M059J (cell line): ENCODE results near the gene B4GALT5. TPM values are rescaled to one million over a fixed set of nuclear protein-coding genes. Genes with fewer than 3 reads are reported as not detected.

ENCODE experiments used
- DNase-seq: peaks from one replicate; pipeline ENCODE4 v3.0.0-alpha.2; 2012; ENCODE audit warnings: low read depth
- total RNA-seq: library from RNA; depleted of rRNA; stranded (reverse); fragments of >200 nt; shearing (Covaris generic); gene quantifications from 2 replicates; pipeline ENCODE4 v1.2.3, GENCODE V29; 2014

Gene B4GALT5
- total RNA-seq, 1 experiment from 2014 or later = 46.0 TPM

DNA sequence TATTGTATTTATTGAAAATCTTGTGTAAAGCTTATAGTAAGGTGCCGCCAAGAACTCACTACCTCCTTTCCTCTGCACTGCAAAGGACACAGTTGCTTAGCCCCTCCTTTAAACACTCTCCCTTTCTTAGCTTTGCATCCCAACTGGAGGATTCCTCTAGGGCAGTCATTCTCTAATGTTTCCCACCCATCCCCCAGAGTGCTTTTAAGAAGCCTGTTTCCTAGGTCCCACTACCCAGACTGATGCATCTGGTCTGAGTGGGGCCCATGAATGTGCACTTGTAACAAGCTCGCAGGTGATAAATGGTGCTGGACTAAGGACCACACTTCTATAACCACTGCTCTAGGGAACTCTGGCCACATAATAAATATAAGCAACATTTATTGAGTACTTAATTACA is 55.2 kb downstream of the B4GALT5 start:
- no peak for DNase-seq

DNA sequence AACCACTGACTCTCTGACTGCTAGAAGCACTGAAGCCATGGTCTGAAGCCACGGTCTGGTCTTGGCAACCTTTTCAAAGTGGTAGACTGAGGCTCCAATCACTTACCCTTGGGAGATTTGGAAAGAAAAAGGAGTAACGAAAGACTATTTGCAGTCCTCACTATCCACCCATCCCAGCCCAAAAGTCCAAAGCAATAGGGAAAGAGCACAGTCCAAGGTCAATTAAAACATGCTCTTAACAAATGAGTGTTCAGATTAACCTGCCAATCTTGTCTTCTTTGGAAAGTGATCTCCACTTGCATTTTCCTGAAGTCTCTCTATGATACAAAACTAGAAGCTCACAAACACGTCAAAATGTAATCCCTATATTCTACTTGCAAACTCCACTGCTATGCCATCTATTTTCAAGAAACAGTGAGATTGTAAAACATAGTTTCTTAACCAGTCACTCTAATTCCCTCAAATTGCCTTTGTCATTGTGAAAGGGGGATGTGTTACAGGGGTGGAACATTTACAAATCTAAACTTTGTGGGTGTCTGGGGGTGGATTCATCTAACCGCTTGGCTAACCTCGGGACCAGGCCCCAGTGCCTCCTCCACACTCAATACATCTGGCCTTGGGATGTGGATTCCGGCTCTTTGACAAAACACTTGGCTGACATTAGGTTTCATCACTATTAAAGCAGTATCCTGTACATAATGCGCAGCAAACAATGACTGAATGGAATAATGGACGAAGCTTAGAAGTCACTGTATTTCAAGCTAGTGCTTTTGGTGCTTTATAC is 56.4 kb downstream of the B4GALT5 start:
- no peak for DNase-seq

DNA sequence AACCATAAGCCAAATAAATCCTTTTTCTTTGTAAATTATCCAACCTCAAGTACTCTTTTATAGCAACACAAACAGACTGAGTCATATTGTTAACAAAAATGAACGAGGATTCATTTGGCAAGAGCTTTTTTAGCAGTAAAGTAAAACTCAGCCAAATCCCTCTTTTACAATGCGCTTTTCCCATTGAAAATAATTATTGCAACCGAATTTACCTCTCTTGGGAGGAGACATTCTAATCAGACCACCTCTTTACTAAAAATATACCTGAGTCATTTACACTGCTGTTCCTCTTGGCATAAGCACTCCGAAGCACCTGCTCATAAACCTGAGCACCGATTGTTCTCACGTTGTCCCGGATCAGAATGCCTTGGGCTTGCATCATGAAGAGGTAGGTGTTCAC is 57.4 kb downstream of the B4GALT5 start:
- peak; percentile 47 for DNase-seq

DNA sequence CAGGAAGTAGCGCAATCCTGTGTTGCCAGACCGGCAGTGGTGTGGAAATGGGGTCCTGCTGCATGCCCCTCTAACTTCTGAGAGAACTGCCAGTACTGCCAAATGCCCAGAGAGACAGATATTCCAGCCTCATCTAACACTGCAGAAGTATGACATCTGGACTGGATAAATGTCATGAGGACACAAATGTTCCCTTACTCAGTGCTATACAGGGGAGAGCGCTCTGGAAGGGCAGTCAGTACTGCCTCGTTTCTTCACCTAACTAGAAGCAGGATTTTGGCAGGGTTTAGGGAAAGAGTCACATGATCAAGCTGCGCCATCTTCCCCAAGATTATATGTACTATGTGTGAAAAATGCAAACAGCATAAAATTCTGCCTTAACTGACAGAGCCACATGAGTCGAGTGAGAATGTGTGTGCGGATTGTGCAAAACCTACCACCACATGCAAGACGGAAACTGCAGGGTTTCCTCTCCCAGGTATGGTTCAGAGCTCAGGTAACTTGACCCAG is 59.7 kb downstream of the B4GALT5 start:
- DNase-seq = no peak

DNA sequence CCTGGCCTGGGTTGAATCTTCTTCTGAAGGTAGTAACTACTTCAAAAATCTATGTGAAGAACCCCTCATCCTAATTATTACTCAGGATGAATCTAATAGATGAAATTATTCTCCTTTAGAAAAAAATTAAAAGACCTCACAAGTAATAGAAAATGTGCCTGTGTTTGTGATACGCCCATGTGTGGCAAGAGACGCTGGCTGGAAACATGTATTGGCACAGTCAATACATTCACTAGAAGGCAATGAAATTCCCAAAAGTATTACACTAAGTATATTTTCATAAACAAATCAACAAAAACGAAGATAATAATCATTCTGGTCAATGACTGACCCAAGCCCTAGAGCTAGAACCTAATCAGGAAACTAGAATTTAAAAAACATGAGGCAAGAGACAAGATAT is 64.0 kb downstream of the B4GALT5 start:
- no peak for DNase-seq

DNA sequence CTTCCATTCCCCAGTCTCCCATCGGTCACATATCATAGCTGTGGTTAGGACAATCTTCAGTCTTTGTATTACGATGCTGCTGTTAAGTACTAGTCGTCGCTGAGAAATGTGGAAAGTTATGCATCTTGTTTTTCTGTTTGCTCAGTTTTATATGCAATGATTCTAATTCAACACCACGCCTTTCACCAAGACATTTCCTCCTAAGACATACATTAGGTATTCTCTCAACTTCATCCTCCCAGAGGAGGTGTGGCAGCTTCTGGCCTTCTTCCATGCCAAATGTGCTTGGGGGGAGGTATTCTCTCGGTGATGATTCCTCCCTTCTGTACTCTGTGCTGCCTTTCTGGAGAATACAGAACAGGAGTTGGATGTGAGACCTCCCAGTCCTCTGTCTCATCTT is 66.1 kb downstream of the B4GALT5 start:
- peak; percentile 35 for DNase-seq

DNA sequence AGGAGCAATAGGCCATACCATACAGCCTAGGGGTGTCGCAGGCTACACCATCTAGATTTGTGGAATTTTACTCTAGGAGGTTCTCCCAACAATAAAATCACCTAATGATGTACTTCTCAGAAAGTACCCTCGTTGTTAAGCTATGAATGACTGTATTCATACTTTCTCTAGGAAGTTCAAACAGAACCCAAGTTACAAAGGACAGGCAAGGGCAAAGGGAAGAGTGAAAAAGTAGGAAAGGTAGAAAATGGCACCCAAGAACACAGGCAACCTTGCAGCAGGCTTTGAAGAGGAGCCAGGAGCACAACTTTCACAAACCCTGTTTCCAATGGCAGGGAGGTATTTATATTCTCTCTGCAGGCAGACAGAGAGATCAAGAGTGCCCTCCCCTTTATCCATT is 67.2 kb downstream of the B4GALT5 start:
- no peak for DNase-seq

DNA sequence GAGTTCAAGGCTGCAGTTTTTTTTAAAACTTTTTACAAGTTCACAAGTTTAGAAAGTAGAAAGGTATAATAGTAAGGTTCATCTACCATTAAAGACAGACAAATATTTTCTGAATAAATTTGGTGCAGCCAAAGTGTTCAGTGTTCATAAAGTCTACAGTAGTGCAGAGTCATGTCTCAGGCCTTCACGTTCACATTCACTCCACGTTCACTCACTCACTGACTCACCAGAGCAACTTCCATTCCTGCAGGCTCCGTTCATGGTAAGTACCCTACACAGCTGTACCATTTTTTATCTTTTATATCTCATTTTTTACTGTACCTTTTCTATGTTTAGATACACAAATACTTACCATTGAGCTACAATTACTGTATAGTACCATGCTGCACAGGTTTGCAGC is 67.6 kb downstream of the B4GALT5 start:
- DNase-seq = peak; percentile 63

DNA sequence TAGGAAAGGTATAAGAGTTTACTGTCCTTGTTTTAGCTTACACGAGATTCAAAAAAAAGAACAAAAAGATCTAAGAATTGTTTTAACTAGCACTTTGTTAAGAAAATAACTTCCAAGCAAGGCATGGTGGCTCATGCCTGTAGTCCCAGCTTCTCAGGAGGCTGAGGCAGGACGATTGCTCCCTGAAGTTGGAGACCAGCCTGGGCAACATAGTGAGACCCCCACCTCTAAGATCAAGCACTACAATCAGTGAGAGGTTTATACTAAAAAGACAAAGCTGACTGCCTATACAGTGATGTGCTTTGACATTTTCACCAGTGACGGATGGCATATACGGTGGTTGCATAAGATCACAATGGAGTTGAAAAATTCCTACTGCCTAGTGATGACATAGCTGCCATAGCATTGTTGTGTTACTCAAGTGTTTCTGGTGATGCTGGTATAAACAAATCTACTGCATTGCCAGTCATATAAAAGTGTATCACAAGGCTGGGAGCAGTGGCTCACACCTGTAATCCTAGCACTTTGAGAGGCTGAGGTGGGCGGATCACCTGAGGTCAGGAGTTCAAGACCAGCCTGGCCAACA is 68.6 kb downstream of the B4GALT5 start:
- no peak for DNase-seq

DNA sequence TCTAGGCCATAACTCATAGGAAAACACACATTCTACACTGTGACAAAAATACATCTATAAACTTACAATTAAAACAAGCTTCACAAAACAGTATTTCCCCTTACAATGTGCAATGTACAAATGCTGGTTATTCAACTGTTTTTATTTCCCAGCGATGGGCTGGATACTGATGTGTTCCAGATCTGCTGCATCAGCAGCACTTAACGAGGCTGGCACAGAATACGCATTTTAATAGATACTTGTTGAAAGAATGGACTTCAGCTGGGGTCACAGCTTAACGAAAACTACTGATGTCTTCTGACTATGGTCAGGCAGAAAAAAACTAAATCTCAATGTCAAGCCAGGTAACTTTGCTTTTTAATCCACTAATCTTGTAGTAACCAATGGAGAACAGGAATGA is 70.9 kb downstream of the B4GALT5 start:
- DNase-seq = no peak

DNA sequence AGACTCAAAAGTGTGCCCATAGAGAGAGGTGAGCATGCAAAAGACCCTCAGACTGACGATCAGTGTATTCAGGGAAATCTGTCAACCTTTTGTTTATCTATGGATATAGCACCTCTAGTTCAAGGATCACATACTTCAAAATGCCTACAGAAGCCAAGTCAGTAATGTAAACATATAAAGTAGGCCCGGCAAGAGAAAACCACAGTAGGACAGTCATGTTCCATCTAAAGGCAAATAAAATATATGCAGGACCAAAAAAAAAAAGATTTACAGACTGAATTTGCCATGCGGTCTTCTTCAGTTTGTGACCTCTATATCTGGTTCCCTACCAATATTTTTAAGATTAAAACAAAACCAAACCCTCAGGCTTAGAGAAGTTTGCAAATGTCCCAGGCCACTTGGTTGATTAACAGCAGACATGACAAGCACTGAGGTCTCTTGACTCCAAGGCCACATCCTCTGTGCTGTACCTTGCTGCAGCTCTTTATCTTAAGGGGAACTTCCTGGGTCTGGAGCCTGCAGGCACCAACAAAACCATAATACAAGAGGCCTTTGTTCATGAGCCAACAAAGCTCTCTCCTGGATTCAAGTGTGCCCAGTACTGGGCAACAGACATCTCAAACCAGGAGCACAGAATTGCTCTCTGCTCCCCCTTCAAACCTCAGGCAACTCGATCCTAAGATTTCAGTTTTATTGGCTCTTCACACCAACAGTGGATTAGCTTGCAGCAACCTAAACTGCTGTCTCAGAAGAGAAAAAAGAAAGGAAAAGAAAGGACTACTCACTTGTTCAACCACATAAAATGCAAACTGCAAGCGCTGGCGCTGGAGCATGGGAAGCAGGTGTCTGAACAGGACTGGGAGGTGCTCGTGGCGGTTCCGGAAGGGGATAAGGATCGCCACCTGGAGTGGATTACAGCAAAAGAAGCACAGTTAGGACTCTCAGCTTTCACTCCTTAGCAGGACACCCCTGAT is 71.7 kb downstream of the B4GALT5 start:
- DNase-seq = no peak

DNA sequence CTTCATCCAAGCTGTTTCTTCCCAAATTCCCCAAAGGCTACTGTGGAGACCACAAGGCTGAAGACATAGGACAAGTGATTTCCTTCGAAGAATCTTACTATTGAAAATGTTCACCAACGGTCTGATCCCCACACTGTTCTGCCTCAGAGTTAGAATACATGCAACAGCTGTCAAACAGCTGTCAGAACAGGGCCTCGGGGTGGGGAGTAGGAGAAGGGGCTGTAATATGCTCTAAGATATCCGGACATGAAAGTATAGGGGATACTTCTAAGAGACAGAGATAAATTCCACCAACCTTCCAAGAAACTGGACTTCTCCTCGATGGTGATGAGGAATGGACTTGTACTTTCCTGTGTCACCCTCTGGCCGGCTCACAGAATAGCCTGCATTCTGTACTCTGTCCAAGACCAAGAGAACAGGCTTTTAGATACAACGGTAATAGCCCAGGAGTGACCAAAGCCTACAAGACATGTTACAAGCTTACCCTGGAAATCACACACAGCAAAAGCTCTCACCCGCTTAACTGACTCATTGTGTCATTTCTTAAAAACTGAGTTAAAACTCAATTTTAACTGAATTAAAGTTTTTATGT is 76.5 kb downstream of the B4GALT5 start:
- no peak for DNase-seq

DNA sequence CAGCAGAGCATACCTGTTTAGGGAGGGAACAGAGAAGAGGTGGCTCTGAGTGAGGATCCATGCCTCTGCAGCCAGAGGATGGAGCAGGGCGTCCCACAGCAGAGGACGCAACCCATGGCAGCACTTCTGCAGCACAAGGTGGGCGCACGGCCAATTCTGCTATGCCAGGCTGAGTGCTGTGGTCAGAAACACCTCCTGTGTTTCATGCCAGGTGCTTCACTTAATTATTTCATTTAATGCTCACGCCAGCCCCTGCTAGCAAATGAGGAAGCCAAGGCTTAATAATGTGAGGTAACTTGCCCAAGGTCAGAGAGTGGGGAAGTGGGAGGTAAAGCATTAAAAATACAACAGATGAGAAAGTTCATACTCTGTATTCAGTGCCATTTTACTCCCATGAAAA is 77.2 kb downstream of the B4GALT5 start:
- DNase-seq = no peak

DNA sequence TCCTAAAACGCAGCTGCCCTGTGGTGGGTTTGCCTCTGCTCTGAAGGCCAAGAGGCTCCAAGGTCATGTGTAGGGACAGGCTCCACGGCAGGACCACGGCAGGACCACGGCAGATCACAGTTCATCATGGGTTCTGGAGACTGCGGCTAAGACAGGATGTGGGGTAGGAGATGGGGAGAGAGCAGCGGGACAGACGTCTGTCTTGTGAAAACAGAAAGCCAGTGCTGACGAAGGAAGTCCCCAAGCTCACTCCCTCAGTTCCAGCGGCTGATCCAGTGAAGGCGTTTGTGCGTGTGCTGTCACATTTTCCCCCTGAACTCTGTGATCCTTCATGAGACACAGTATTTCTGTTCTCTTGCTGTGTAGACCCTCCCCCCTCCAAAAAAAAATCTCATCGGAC is 77.8 kb downstream of the B4GALT5 start:
- DNase-seq = no peak

DNA sequence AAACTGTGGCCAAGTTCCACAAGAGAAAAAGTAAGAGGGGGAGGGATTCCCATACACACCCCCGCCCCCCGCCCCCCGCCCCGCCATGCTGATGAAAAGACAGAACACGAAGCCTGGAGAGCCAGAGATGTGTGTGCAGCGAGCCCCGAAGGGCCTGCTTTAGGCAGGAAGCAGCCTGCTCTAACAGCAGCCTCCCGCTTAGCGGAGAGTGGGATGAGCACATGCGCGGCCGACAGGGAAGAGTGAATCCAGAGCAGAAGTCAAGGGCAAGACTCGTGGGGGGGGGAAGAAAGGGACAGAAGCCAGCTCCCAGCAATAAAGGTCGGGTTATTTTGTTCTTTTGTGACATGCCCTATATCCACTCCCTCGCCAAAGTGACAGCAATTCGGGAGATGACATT is 78.5 kb downstream of the B4GALT5 start:
- no peak for DNase-seq

DNA sequence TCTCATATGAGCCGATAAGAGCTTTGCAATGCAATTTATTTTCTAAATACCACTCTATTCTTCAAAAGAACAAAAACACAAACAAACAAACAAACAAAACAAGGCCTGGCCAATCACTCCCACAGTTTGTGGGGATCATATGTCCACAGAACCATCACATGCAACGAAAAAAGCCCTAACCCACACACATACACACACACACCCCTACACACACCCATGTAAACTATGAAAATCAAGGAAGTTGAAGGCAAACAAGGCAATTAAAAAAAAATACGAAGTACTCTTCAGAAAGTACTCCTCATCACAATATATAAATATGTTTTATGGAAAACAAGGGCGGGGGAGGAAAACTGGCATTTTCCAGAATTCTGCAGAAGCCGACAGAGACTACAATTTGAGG is 79.6 kb downstream of the B4GALT5 start:
- DNase-seq = no peak

DNA sequence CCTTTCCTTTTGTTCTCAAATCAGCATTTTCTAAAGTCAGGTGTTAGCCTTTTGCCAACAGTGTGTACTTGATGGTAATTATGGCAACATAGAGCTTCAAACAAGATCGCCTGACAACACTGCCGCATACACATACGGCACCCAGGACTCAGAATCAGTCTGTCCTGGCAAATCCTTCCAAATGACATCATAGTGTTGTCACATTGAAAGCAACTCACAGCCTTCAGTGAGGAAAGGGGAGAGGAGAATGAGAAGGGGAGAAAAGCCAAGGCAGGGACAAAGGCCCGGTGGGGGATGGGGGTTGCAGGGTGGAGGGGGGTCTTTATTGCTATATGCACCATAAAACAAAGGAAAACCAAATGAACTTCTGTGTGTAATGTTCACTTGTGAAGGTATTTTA is 80.0 kb downstream of the B4GALT5 start:
- no peak for DNase-seq

DNA sequence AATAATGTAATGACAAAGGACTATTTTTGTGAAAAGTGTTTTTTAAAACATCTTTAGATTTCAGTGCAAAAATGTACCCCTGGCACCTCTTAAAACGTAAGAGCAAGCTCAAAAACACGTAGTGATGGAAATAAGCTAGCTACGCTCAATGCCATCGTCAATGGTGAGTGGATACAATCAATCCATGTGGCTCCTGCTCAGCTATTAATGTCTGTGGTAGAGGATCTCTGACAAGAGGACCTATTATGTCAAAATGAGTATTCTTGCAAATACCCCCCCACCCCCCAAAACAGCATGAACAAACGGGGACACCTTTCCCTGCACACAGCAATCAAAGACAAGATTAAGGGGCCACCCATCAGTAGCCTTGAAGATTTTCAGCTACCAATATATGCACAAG is 80.7 kb downstream of the B4GALT5 start:
- DNase-seq = no peak

DNA sequence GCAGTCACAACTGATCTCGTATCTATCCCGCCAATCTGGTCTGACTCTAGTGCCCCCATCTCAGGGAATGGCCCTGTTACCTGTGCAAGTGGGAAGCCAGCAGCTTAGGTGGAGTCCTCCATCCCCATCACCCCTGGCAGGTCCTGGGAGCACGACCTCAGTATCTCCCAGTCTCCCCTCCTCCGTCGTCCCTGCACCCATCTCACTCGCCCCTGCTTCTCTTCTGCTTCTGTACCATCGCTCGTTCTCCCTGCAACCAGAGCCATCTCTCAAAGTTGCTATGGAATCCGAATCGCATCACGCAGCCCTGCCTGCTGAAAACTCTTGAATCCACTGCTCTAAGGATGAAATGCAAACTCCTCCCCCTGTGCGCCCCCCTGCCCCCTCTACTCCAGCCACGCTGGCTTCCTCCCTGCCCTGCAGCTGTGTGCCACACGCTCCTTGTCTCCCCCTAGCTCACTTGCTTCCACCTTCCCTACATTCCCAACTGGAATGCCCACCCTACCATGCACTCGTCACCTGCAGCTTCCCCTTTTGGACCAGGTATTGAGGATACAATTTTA is 81.7 kb downstream of the B4GALT5 start:
- DNase-seq = no peak

DNA sequence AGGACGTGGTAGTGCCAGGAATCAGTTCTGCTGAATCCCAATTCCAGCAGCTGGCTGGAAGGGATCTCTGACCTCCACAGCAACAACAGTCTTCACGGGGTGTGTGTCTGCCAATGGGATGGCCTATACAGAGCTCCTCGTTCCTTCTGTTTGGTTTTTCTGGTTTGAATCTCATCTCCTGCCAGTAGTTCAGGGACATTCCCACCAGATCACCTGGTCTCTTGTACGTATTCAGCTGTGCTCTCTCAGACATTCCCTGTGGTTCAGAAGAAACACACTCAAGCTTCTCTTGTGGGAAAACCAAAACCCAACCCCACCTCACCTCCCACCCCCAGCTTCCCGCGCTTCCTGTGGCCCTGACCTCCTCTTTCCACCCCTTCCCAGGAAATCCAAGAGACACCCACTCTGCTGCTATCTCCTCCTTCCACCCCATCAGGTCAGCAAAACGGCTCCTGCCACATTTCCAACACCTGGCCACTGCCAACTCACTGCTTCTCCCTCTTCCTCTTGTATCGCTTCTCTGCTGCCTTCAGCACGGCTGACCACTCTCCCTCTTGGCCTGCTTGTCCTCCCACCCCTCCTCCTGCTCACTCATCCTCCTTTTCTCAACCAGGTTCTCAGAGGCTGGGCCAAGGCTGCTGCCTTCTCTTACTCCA is 82.5 kb downstream of the B4GALT5 start:
- DNase-seq = no peak

DNA sequence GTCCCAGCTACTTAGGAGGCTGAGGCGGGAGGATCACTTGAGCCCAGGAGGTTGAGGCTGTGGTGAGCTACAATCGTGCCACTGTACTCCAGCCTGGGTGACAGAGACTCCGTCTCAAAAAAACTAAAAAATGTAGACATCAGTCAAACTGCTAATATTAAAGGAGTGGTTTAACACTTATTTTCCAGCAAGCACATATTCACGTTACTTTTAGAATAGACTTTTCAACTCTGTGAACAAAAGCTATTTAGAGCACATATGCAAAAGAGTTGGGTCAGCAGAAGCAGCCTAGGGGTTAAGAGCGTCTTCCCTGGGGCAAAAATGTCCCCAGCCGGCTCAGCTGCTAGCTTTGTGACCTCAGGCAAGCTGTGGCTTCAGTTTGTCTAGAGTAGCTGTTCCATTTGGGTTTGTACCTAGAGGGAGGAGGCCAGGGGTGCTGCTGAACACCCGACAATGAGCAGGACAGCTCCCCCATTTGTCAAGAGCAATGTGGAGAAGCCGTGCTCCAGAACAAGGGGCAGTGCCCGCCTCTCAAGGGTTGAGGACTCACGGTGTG is 83.2 kb downstream of the B4GALT5 start:
- no peak for DNase-seq
